MCF 10A (cell line): ENCODE measurements around the gene ADRB1. TPM values are rescaled to one million over a fixed set of nuclear protein-coding genes. Genes with fewer than 3 reads are reported as not detected.

ENCODE experiments used
- BruUV-seq: library from RNA; stranded (reverse); fragments of 400-500 nt; replicated peaks from 2 replicates; lab custom pipeline; 2021; lab: Mats Ljungman, UMichigan
- CTCF ChIA-PET: fragments of 300-600 bp; sonication (Branson Sonifier 250); formaldehyde crosslinking; extraction: SDS; loops from one replicate; lab custom pipeline; 2021; ENCODE audit warnings: antibody characterized with exemption, inconsistent platforms; lab: Yijun Ruan, JAX
- POLR2A ChIA-PET: fragments of 300-600, 350-650 bp; sonication (Branson Sonifier 250); formaldehyde crosslinking; extraction: SDS; loops from one replicate; lab custom pipeline; 2020; ENCODE audit warnings: antibody characterized with exemption, inconsistent platforms; lab: Yijun Ruan, JAX
- DNase-seq: peaks from one replicate; pipeline ENCODE4 v3.0.0-alpha.2; 2018; ENCODE audit not compliant: unreplicated experiment
- H3K27ac Mint-ChIP-seq: one replicate; pipeline ENCODE4 v1.8.0; 2022; ENCODE audit warnings: mild to moderate bottlenecking, low read depth, mixed read lengths; ENCODE audit not compliant: unreplicated experiment
- H3K27me3 Mint-ChIP-seq: one replicate; pipeline ENCODE4 v1.8.0; 2022; ENCODE audit warnings: mixed read lengths; ENCODE audit not compliant: insufficient read depth, unreplicated experiment
- H3K36me3 Mint-ChIP-seq: one replicate; pipeline ENCODE4 v1.8.0; 2022; ENCODE audit warnings: mild to moderate bottlenecking, moderate library complexity, mixed read lengths; ENCODE audit not compliant: insufficient read depth, unreplicated experiment
- H3K4me1 Mint-ChIP-seq: one replicate; pipeline ENCODE4 v1.8.0; 2022; ENCODE audit warnings: mixed read lengths; ENCODE audit not compliant: insufficient read depth, unreplicated experiment
- H3K4me3 Mint-ChIP-seq: one replicate; pipeline ENCODE4 v1.8.0; 2022; ENCODE audit warnings: mild to moderate bottlenecking, moderate library complexity, mixed read lengths; ENCODE audit not compliant: unreplicated experiment
- H3K9me3 Mint-ChIP-seq: one replicate; pipeline ENCODE4 v1.8.0; 2022; ENCODE audit warnings: mixed read lengths; ENCODE audit not compliant: unreplicated experiment
- CTCF ChIP-seq: fragments of 200-600 bp; IDR thresholded peaks from one replicate; pipeline ENCODE4 v1.8.0; 2022; ENCODE audit warnings: antibody characterized with exemption, mild to moderate bottlenecking; ENCODE audit not compliant: unreplicated experiment
- intact Hi-C: fragments of 100-400 bp; cut with micrococcal nuclease; formaldehyde crosslinking; loops from 2 replicates; pipeline ENCODE4 v1.14.1; 2022
- total RNA-seq: library from RNA; stranded (reverse); gene quantifications from 2 replicates; pipeline ENCODE4 v1.2.3, GENCODE V29; 2022

ADRB1 gene
- total RNA-seq, 1 experiment from 2014 or later, result 0.28 TPM

- intact Hi-C loops, result no loop called here
- no peaks in the 10 kb centered on the region for H3K27me3 Mint-ChIP-seq
- H3K9me3 Mint-ChIP-seq, result no peaks in the 10 kb centered on the region
- H3K36me3 Mint-ChIP-seq, result peaks cover 4% of the 10 kb centered on the region
- no peaks in the 10 kb centered on the region for H3K4me1 Mint-ChIP-seq
- H3K4me3 Mint-ChIP-seq, result no peak overlapping the region
- no peak for DNase-seq
- POLR2A ChIA-PET, result interaction anchor here (0.7 kb wide), 1 partner anchor 83 kb away, joined by 3 read pairs; no protein-coding TSS in a partner anchor
- BruUV-seq, result no TSS peak
- CTCF ChIA-PET, result no interaction called here
- H3K27ac Mint-ChIP-seq, result no peak overlapping the region
- no peak for TF ChIP-seq CTCF
These were observed 43.1 kb upstream of the ADRB1 start for GRCh38 chr10:114000457-114001010.

- no peaks in the 10 kb centered on the region for H3K36me3 Mint-ChIP-seq
- H3K27ac Mint-ChIP-seq, result no peak overlapping the region
- peak; percentile 4 for TF ChIP-seq CTCF
- no TSS peak for BruUV-seq
- no peaks in the 10 kb centered on the region for H3K4me1 Mint-ChIP-seq
- CTCF ChIA-PET, result no interaction called here
- POLR2A ChIA-PET, result no interaction called here
- H3K27me3 Mint-ChIP-seq, result no peaks in the 10 kb centered on the region
- H3K9me3 Mint-ChIP-seq, result no peaks in the 10 kb centered on the region
- no peak overlapping the region for H3K4me3 Mint-ChIP-seq
- DNase-seq, result no peak
- intact Hi-C loops, result no loop called here
These were observed 41.2 kb upstream of the ADRB1 start for GRCh38 chr10:114002422-114002821.

- Mint-ChIP-seq H3K4me3 (no peak overlapping the region), H3K36me3 (no peaks in the 10 kb centered on the region), H3K27ac (no peak overlapping the region), H3K27me3 (no peaks in the 10 kb centered on the region), H3K9me3 (no peaks in the 10 kb centered on the region), H3K4me1 (no peaks in the 10 kb centered on the region)
- intact Hi-C loops, result no loop called here
- ChIA-PET POLR2A (no interaction called here), CTCF (no interaction called here)
- DNase-seq, result no peak
- TF ChIP-seq CTCF, result no peak
- no TSS peak for BruUV-seq
These were observed 40.3 kb upstream of the ADRB1 start for GRCh38 chr10:114003161-114003941.

- Mint-ChIP-seq H3K36me3 (no peaks in the 10 kb centered on the region), H3K27ac (no peak overlapping the region), H3K27me3 (no peaks in the 10 kb centered on the region), H3K9me3 (no peaks in the 10 kb centered on the region), H3K4me3 (no peak overlapping the region), H3K4me1 (no peaks in the 10 kb centered on the region)
- intact Hi-C loops, result no loop called here
- no peak for DNase-seq
- no peak for TF ChIP-seq CTCF
- POLR2A ChIA-PET, result no interaction called here
- no TSS peak for BruUV-seq
- CTCF ChIA-PET, result interaction anchor here (0.5 kb wide), 1 partner anchor 98 kb away, joined by 4 read pairs; no protein-coding TSS in a partner anchor
These were observed 34.2 kb upstream of the ADRB1 start for GRCh38 chr10:114009281-114009996.
